Calu3 (cell line): Measurements from ENCODE around the gene CPT1A. TPM values are rescaled to one million over a fixed set of nuclear protein-coding genes. Genes with fewer than 3 reads are reported as not detected.

Experiments used
- BruUV-seq: library from RNA; stranded (reverse); fragments of 400-500 nt; replicated peaks from 2 replicates; lab custom pipeline; 2021; lab: Mats Ljungman, UMichigan
- CTCF ChIA-PET: fragments of 300-600 bp; sonication (Branson Sonifier 250); formaldehyde crosslinking; loops from one replicate; lab custom pipeline; 2022; ENCODE audit warnings: antibody characterized with exemption; lab: Charles Lee
- DNase-seq: peaks from one replicate; pipeline ENCODE4 v3.0.0; 2022
- H3K27ac Mint-ChIP-seq: one replicate; pipeline ENCODE4 v1.8.0; 2022; ENCODE audit warnings: mixed read lengths; ENCODE audit not compliant: unreplicated experiment
- H3K27me3 Mint-ChIP-seq: one replicate; pipeline ENCODE4 v1.8.0; 2022; ENCODE audit warnings: mixed read lengths; ENCODE audit not compliant: unreplicated experiment
- H3K36me3 Mint-ChIP-seq: one replicate; pipeline ENCODE4 v1.8.0; 2022; ENCODE audit warnings: mild to moderate bottlenecking, moderate library complexity, mixed read lengths; ENCODE audit not compliant: insufficient read depth, unreplicated experiment
- H3K4me1 Mint-ChIP-seq: one replicate; pipeline ENCODE4 v1.8.0; 2022; ENCODE audit warnings: mild to moderate bottlenecking, low read depth, mixed read lengths; ENCODE audit not compliant: unreplicated experiment
- H3K4me3 Mint-ChIP-seq: one replicate; pipeline ENCODE4 v1.8.0; 2022; ENCODE audit warnings: mild to moderate bottlenecking, low read depth, moderate library complexity, mixed read lengths; ENCODE audit not compliant: unreplicated experiment
- H3K9me3 Mint-ChIP-seq: one replicate; pipeline ENCODE4 v1.8.0; 2022; ENCODE audit warnings: low read depth, mixed read lengths; ENCODE audit not compliant: unreplicated experiment
- intact Hi-C: fragments of 100-400 bp; cut with micrococcal nuclease; formaldehyde crosslinking; loops from one replicate; pipeline ENCODE4 v1.10.0; 2022; ENCODE audit not compliant: unreplicated experiment
- total RNA-seq: library from RNA; stranded (reverse); gene quantifications from 2 replicates; pipeline ENCODE4 v1.2.3, GENCODE V29; 2022
- TF ChIP-seq, protein P1 (sequence below): fragments of 200-600 bp; IDR thresholded peaks from one replicate; pipeline ENCODE4 v1.8.0; 2022; ENCODE audit warnings: antibody characterized with exemption; ENCODE audit not compliant: unreplicated experiment

CPT1A gene
- total RNA-seq, 1 experiment from 2014 or later: 45.9 TPM

- no peaks in the 10 kb centered on the region for H3K4me1 Mint-ChIP-seq
- H3K27ac Mint-ChIP-seq: no peak overlapping the region
- H3K9me3 Mint-ChIP-seq: no peaks in the 10 kb centered on the region
- TF ChIP-seq, protein P1, sequence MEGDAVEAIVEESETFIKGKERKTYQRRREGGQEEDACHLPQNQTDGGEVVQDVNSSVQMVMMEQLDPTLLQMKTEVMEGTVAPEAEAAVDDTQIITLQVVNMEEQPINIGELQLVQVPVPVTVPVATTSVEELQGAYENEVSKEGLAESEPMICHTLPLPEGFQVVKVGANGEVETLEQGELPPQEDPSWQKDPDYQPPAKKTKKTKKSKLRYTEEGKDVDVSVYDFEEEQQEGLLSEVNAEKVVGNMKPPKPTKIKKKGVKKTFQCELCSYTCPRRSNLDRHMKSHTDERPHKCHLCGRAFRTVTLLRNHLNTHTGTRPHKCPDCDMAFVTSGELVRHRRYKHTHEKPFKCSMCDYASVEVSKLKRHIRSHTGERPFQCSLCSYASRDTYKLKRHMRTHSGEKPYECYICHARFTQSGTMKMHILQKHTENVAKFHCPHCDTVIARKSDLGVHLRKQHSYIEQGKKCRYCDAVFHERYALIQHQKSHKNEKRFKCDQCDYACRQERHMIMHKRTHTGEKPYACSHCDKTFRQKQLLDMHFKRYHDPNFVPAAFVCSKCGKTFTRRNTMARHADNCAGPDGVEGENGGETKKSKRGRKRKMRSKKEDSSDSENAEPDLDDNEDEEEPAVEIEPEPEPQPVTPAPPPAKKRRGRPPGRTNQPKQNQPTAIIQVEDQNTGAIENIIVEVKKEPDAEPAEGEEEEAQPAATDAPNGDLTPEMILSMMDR: no peak
- DNase-seq: no peak
- H3K4me3 Mint-ChIP-seq: no peak overlapping the region
- no TSS peak for BruUV-seq
- no peaks in the 10 kb centered on the region for H3K36me3 Mint-ChIP-seq
- intact Hi-C loops: no loop called here
- H3K27me3 Mint-ChIP-seq: peaks cover 13% of the 10 kb centered on the region
- CTCF ChIA-PET: no interaction called here
Observed at GRCh38 chr11:68735646-68736045, 106.1 kb downstream of the CPT1A start.

- H3K4me3 Mint-ChIP-seq: no peak overlapping the region
- no TSS peak for BruUV-seq
- CTCF ChIA-PET: no interaction called here
Observed at GRCh38 chr11:68735125-68735524, 106.6 kb downstream of the CPT1A start.

GRCh38 chr11:68734111-68734510 lies 107.6 kb downstream of the CPT1A start:
- CTCF ChIA-PET: no interaction called here
- no peak for DNase-seq
- Mint-ChIP-seq H3K36me3 (no peaks in the 10 kb centered on the region), H3K4me1 (no peaks in the 10 kb centered on the region), H3K27me3 (peaks cover 18% of the 10 kb centered on the region), H3K4me3 (no peak overlapping the region), H3K9me3 (no peaks in the 10 kb centered on the region), H3K27ac (no peak overlapping the region)
- intact Hi-C loops: no loop called here
- no TSS peak for BruUV-seq
- TF ChIP-seq, protein P1: no peak

More at GRCh38 chr11:68735125-68735524, 106.6 kb downstream of the CPT1A start:
- Mint-ChIP-seq H3K9me3 (no peaks in the 10 kb centered on the region), H3K36me3 (no peaks in the 10 kb centered on the region), H3K27ac (no peak overlapping the region), H3K27me3 (peaks cover 13% of the 10 kb centered on the region), H3K4me1 (no peaks in the 10 kb centered on the region)
- TF ChIP-seq, protein P1: no peak
- no peak for DNase-seq
- intact Hi-C loops: no loop called here

DNA sequence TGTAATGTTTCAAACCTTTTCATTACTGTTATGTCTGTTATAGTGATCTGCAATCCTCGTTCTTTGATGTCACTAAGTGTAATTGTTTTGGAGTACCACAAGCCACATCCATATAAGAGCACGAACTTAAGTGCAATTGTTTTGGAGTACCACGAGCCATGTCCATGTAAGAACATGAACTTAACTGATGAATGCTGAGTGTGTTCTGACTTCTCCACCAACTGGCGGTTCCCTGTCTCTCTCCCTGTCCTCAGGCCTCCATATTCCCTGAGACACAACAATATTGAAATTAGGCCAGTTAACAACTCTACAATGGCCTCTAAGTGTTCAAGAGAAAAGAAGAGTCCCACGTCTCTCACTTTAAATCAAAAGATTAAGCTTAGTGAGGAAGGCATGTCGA lies 113.9 kb downstream of the CPT1A start:
- intact Hi-C loops: no loop called here
- Mint-ChIP-seq H3K9me3 (no peaks in the 10 kb centered on the region), H3K4me1 (no peaks in the 10 kb centered on the region), H3K27ac (no peak overlapping the region), H3K4me3 (no peak overlapping the region), H3K36me3 (no peaks in the 10 kb centered on the region), H3K27me3 (peaks cover 23% of the 10 kb centered on the region)
- no TSS peak for BruUV-seq
- CTCF ChIA-PET: no interaction called here
- no peak for DNase-seq
- TF ChIP-seq, protein P1: no peak
